ENCODE results near the gene OSBPL6.
"Not testable (repeated sequence)": the region's sequence is repeated elsewhere in the genome, so short reads cannot be mapped to it uniquely, and the experiment has no call there.

Gene OSBPL6

DNA sequence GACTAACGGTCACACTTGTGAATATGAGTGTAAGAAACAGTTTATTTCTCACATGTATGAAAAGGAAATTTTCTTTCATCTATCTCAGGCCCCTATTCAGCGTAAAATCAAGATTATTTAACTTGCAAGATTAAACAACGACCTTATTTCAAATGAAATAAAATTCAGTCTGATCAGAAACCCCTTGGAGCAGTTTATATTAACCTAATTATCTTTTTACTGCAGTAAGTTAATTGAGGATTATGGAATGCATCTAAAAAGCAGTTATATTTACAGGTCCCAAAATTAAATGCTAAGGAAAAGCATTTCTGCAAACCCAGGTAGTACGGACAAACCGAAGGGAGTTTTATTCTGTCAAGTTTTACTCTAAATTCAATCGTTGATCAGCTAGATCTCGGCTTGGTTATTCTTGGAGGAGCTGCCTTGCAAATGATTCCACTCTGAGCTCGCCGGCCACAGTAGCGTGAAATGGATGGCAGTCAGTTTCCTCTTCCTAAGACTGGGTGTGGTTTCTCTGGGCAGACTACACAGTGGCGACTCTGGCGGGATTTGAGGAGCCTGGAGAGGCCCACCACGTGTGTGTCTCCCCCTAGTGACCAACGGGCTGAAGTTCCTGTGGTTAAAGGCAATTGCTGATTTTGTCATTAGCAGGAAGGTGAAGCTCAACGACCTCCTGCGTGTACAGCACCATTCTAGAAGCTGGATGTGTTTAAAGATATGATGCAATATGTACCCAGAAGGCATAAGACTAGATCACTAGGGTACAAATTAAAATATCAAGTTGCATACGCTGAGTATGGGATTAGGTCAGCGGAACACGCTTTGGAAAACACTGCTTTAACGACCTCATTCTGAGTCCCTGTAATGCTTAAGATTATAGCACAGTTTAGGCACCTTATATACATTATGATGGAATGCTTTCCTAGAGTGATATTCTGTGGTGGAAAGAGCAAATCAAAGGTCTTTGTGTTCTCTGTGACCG, 220.2 kb downstream of the OSBPL6 start:
- peak; percentile 85 for DNase-seq

DNA sequence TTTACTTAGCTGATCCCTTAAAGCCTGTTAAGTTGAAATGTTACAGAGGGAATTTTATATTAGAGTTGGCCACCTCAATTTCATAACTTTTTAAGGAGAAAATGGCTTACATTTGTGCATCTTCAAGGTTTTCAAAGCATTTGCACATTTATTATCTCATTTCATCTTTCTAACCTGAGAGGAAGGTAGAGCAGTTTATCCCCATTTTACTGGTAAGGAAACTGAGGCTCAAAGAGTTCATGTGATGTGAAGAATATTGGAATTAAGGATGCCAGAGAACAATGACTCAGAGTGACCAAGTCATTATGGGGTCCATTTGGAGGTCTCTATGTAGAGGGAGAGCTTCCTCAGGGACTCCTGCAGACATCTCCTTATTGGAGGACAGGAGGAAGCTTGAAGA, 221.7 kb downstream of the OSBPL6 start:
- no peak for DNase-seq

- no peak for DNase-seq
Observed at GRCh38 chr2:178417916-178418315, 223.6 kb downstream of the OSBPL6 start.

GRCh38 chr2:178418426-178418825, 224.1 kb downstream of the OSBPL6 start:
- no peak for DNase-seq

GRCh38 chr2:178419123-178419522, 224.8 kb downstream of the OSBPL6 start:
- DNase-seq = no peak

- DNase-seq = no peak
Observed at GRCh38 chr2:178420463-178420999, 226.2 kb downstream of the OSBPL6 start.

- DNase-seq = no peak
Observed at GRCh38 chr2:178422097-178422496, 227.8 kb downstream of the OSBPL6 start.

DNA sequence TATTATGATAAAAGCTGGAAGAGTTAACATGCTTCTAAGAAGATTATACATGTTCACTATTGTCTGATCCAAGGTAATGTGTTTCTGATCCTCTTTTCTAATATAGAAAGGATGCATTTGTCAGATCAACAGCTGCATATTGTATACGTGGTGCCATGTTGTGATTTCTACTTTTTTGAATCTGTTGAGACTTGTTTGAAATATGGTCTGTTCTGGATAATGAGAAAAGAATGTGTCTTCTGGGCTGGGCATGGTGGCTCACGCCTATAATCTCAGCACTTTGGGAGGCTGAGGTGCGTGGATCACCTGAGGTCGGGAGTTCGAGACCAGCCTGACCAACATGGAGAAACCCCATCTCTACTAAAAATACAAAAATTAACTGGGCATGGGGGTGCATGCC, 229.4 kb downstream of the OSBPL6 start:
- DNase-seq = not testable (repeated sequence)

- no peak for DNase-seq
Observed at GRCh38 chr2:178425255-178425827, 231.0 kb downstream of the OSBPL6 start.

DNA sequence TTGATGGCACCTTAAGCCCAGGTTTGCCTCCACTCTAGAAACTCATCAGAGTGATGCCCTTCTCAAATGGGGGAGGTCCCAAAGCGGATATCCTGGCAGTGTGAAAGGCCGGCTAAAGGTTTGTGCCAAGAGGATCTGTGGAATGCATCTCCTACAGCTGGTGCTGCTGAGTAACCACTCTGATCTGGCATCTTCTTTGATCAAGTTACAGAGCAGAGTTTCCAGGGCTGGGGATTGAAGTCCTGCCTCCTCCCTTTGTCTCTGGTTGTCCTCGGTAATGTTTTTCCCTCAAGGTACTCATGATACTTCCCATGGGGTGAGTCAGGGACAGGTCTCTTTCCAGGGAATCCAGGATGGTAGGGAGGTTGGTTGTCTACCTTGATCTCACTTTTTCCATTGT, 232.1 kb downstream of the OSBPL6 start:
- no peak for DNase-seq

DNA sequence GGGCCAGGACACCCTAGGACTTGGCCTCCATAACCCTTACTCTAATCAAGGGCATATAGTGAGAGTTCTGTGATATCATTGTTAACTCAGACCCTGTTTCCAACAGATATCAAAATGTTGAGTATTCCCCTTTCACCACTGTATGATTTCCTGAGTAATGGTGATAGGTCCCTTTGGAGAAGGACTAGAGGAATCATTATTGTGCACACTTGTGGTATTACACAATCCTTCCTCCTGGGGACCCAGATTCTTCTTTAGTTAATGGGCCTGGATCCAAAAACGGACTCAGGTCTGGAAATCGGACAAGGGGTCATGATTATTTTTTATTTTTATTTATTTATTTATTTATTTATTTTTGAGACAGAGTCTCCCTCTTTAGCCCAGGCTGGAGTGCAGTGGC, 233.1 kb downstream of the OSBPL6 start:
- DNase-seq = no peak

DNA sequence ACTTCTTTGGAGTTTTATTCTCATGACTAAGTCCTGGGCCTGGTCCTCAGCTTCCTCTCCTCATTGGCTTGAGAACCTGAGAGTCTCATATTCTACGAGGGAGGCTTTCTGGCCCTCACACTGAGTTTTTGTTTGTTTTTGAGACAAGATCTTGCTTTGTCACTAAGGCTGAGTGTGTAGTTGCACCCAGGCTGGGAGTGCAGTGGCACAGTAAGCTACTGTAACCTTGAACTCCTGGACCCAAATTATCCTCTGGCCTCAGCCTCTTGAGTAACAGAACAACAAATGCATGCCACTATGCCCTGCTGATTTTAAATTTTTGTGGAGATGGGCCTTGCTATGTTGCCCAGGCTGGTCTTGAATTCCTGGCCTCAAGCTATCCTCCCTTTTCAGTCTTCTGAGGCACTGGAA, 234.1 kb downstream of the OSBPL6 start:
- no peak for DNase-seq

DNA sequence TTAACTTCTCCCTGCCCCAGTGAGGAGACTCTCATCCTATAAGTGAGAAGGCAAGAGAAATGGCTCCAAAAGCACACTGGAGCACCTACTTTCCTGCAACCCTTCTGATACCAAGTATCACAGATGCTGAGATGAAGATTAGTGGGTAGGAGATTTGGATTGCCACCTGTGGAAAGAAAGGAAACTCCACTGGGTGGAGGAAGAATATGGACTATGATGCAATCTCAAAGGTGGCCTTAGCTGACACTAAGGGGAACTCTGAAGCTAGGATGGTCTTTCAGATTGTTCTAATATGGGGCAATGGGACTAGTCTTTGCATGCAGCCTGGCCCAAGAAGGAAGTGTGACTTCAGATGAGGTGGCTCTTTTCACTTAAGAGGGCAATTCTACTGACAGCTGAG, 235.0 kb downstream of the OSBPL6 start:
- no peak for DNase-seq

DNA sequence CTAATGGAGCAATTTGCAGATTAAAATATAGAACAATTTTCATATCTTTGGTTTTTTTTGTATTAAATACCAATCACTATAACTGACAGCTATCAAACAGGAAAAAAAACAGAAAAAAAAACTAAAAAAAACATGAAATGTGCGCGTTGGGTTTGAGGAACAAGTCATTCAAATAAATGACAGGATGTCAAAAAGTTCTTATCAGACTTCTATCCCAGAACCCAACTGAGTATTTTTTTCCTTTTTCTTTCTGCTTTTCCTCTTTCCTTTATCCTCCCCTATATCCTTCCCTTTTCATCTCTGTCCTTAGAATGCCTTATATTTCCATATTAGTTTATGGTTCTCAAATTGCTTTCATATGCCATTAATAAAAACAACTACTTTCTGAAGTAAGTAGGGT, 242.3 kb downstream of the OSBPL6 start:
- no peak for DNase-seq

DNA sequence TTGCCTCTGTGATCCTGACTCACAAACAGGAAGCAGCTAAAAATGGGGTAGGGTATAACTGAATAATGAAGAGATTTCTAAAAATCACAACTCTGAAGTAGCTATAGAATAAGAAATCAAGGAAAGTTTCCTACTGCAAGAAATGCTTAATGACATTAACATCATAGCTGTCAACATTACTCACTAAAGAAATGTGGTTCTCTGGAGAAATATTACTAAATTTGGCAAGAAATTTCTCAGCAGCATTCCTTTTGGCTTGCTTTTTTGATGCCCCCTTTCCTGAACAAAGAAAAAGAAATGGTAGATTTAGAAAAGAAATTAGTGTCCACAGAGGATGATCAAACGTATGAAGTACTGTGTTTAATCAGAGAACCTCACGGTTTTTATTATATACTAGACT, 247.1 kb downstream of the OSBPL6 start:
- DNase-seq = no peak

DNA sequence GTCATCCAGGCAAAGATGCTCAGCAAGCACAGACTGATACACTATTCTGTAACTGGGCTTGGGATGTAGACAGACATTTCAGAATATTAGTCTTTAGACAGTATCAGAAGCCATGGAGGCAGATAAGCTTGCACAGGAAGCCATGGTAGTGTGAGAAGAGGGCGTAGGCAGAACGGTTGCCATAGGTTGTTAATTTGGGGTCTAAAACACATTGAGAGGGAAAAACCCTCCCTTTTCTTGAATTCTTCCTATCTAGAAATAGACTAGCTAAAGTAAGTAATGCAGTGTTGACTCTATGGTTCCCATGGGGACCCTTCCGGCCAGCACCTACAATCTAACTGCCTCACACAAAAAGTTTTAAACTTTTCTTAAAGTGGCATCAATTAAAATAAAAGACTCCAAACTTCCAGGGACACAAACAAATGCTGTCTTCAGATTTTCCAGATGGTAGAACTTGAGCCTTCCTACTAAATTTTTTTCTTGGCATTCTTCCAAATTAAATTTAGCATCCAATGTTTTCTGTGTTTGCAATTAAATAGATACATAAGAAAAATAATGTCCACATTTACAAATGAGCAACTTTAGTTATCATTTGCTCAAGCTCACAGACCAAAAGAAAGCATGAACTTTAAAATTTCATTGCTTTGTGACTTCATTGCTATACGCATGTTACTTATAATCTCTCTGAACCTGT, 254.8 kb downstream of the OSBPL6 start:
- DNase-seq = no peak

DNA sequence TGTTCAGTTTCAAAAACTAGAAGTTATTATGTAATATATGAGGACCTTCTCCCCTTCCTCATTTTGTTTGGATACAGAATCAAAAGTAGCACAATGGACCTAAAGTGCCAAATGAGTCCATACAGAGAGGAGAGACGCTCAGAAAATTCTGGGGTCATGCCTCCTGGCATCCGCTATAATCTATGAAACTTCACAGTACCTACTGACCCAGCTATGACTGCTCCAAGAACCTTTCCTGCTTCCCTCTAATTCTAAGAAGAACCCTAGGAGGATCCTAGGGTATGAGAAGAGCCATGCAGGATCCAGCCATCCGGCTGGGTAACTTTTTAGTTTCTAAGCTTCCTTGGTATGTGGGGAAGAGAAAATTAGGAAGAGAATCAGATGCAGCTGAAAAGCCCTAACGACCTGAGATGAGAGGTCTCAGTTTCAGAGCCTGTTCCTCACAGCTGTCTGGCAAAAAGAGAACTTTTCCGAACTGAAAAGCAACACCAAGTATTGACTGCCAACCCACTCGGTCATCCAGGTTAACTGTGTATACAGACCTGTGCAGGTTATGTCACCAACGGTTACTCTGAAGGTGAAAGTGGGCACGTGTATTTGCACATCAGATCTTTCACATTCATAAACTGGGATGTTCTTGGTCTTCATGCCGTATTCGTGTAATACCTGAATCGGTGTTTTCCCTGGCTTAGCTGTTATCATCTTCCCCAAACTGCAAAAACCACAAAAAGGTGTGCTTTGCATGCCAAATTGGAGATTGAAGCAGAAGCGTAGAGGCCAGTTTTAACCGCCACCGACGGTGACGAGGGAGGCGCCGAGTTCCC, 255.6 kb downstream of the OSBPL6 start:
- DNase-seq = no peak

DNA sequence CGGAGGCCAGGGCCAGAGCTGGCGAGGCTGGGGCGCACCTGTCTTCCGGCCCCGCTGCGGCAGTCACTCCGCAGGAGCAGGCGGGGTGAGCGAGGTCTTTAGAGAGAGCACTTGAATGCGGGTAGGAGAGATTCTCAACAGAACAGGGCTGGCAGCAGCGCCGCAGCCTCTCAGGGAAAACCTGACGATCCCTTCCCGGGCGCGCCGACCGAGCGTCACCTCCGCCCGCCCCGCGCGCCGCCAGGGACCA, 256.1 kb downstream of the OSBPL6 start:
- DNase-seq = peak; percentile 85

DNA sequence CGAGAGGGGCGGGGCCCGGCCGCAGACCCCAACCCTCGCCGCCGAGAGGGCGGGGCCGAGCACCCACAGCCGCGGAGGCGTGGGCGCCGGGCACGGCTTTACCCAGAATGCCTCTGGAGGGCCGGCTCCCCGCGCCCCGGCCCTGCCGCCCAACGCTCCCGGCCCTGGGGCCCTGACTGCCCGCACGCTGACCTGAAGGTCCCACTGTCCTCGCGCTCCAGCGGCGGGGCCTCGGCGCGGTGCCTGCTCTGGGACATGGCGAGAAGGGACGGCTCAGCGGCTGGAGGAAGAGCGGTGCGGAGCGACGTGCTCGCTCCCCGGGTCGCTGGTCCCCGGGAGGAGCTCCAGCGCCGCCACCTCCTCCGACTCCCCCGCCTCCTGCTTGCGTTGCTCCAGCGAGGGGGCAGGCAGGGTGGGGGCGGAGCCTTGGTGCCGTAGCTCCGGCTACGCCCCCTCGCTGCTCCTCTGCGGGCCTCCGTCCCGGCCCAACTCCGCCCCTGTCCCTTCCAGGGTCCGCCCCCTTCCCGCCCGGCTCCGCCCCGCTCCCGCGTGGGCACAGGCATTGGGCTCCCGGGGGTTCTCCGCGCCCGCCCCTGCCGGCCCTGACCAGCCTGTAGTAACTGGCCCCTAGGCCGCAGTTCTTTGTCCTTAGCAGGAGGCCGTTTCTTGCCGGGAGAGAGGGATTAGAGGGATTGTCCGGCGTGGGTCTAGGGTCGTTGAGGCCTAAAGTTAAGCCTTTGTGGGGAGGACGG, 256.6 kb downstream of the OSBPL6 start, which contains the start of the genes PJVK and PRKRA:
TSS of gene PJVK (plus strand) at position 605 of the 752 bp plus-strand sequence. CDS start 2,032 bp downstream, outside the sequence.
TSS of gene PRKRA (minus strand) at position 402 of the 752 bp plus-strand sequence. CDS start at position 257, 145 bp downstream.
- DNase-seq = peak; percentile 95

- DNase-seq = no peak
Observed at GRCh38 chr2:178452334-178452733, 258.0 kb downstream of the OSBPL6 start.
